B cell (primary cell): ENCODE results near the gene COG1. TPM values are rescaled to one million over a fixed set of nuclear protein-coding genes. Genes with fewer than 3 reads are reported as not detected.

Experiments
- ATAC-seq: fragments of 200-7000 bp; cut with Tn5 transposase; one replicate; pipeline ENCODE4 v1.10.0; 2021; ENCODE audit warnings: low read depth, mild to moderate bottlenecking, moderate number of reproducible peaks, moderate library complexity
- CTCF ChIA-PET: fragments of 350-600 bp; sonication (Branson Sonifier 250); formaldehyde crosslinking; loops from one replicate; lab custom pipeline; 2021; ENCODE audit warnings: antibody characterized with exemption, inconsistent platforms; lab: Charles Lee
- POLR2A ChIA-PET: fragments of 350-600 bp; sonication (Branson Sonifier 250); formaldehyde crosslinking; loops from one replicate; lab custom pipeline; 2021; ENCODE audit warnings: antibody characterized with exemption; lab: Charles Lee
- DNase-seq: peaks from one replicate; pipeline ENCODE4 v3.0.0; 2013
- H2AFZ ChIP-seq: 2 replicates; pipeline ENCODE4 v1.6.1; 2012; ENCODE audit warnings: mild to moderate bottlenecking, low read depth, low read length; ENCODE audit not compliant: insufficient read depth, poor library complexity, severe bottlenecking
- H3K27ac ChIP-seq, 2 donors: 1 replicate in 1 of 2; 2 replicates in 1 of 2; pipeline ENCODE4 v1.5.1; 2012 to 2013; ENCODE audit warnings: low read length in 2 of 2, mild to moderate bottlenecking in 2 of 2, moderate library complexity in 1 of 2
- H3K27me3 ChIP-seq, 4 experiments: fragments of 200-600 bp in 1 of 4; sonication (generic) in 1 of 4; replicated peaks in 1 of 4; 1 replicate in 2 of 4; 2 replicates in 2 of 4; pipeline versions ENCODE4 v1.6.1 to v1.7.0; 2013 to 2016; ENCODE audit warnings: low read length in 3 of 4, mild to moderate bottlenecking in 2 of 4, mixed read lengths in 1 of 4, moderate library complexity in 1 of 4; ENCODE audit not compliant: insufficient read depth in 4 of 4, control insufficient read depth in 3 of 4; ENCODE audit errors: control extremely low read depth in 1 of 4
- H3K36me3 ChIP-seq, 2 experiments: replicated peaks in 1 of 2; 1 replicate in 1 of 2; 2 replicates in 1 of 2; pipeline versions ENCODE4 v1.6.1 to v1.7.1; 2013; ENCODE audit warnings: low read length in 1 of 2; ENCODE audit not compliant: insufficient read depth in 2 of 2, control insufficient read depth in 1 of 2; ENCODE audit errors: control extremely low read depth in 1 of 2, extremely low read depth in 1 of 2
- H3K4me1 ChIP-seq, 2 donors: fragments of 200-600 bp in 1 of 2; sonication (generic) in 1 of 2; 1 replicate in 1 of 2; 2 replicates in 1 of 2; pipeline versions ENCODE4 v1.5.1 to v1.6.1; 2013 to 2017; ENCODE audit warnings: low read length in 2 of 2; ENCODE audit not compliant: control insufficient read depth in 2 of 2, insufficient read depth in 2 of 2
- H3K4me2 ChIP-seq: replicated peaks from 2 replicates; pipeline ENCODE3; 2012; ENCODE audit warnings: mild to moderate bottlenecking, low read depth, low read length; ENCODE audit not compliant: poor library complexity, severe bottlenecking
- H3K4me3 ChIP-seq, 5 experiments: fragments of 200-600 bp in 1 of 5; sonication (generic) in 1 of 5; 1 replicate in 3 of 5; 2 replicates in 2 of 5; pipeline versions ENCODE4 v1.5.1 to v1.7.0; 2011 to 2016; ENCODE audit warnings: low read length in 4 of 5, mild to moderate bottlenecking in 4 of 5, low read depth in 2 of 5, control low read depth in 1 of 5, moderate library complexity in 1 of 5; ENCODE audit not compliant: insufficient read depth in 1 of 5; ENCODE audit errors: control extremely low read depth in 1 of 5, extremely low read depth in 1 of 5
- H3K79me2 ChIP-seq: fragments of 200-600 bp; sonication (generic); one replicate; pipeline ENCODE4 v1.6.0; 2016; ENCODE audit warnings: low read length; ENCODE audit not compliant: control insufficient read depth, insufficient read depth
- H3K9ac ChIP-seq: fragments of 200-600 bp; sonication (generic); 2 replicates; pipeline ENCODE4 v1.6.1; 2017; ENCODE audit warnings: mild to moderate bottlenecking, low read length, moderate library complexity
- H3K9me3 ChIP-seq, 3 donors: one replicate each; pipeline versions ENCODE4 v1.6.1 to v1.7.1; 2013; ENCODE audit warnings: low read length in 2 of 3; ENCODE audit not compliant: control insufficient read depth in 2 of 3, insufficient read depth in 1 of 3; ENCODE audit errors: control extremely low read depth in 1 of 3
- H4K20me1 ChIP-seq: 2 replicates; pipeline ENCODE4 v1.6.0; 2012; ENCODE audit warnings: mild to moderate bottlenecking, low read length; ENCODE audit not compliant: insufficient read depth, control insufficient read depth, poor library complexity, severe bottlenecking
- H3K27ac Mint-ChIP-seq: one replicate; pipeline ENCODE4 v1.8.0; 2021; ENCODE audit warnings: mixed read lengths
- H3K27me3 Mint-ChIP-seq: one replicate; pipeline ENCODE4 v1.8.0; 2021; ENCODE audit warnings: mixed read lengths
- H3K4me1 Mint-ChIP-seq: one replicate; pipeline ENCODE4 v1.8.0; 2021; ENCODE audit warnings: mixed read lengths
- H3K4me3 Mint-ChIP-seq: one replicate; pipeline ENCODE4 v1.8.0; 2021; ENCODE audit warnings: mixed read lengths
- H3K9me3 Mint-ChIP-seq: one replicate; pipeline ENCODE4 v1.8.0; 2022; ENCODE audit warnings: mixed read lengths; ENCODE audit not compliant: insufficient read depth
- CTCF ChIP-seq: fragments of 200-600 bp; IDR thresholded peaks from one replicate; pipeline ENCODE4 v1.8.0; 2022; ENCODE audit warnings: antibody characterized with exemption, mild to moderate bottlenecking
- EZH2 ChIP-seq: IDR thresholded peaks from 2 replicates; pipeline ENCODE4 v1.6.1; 2012; ENCODE audit warnings: borderline replicate concordance, low read depth, mild to moderate bottlenecking, moderate library complexity, low read length; ENCODE audit not compliant: insufficient read depth, poor library complexity, severe bottlenecking
- WGBS: methylation state at CpG from one replicate; pipeline ENCODE4 v1.1.5; 2013; ENCODE audit warnings: missing lambda C conversion rate; ENCODE audit not compliant: insufficient coverage; 5-methylcytosine and 5-hydroxymethylcytosine counted together
- intact Hi-C: fragments of 100-400 bp; cut with micrococcal nuclease; formaldehyde crosslinking; loops from one replicate; pipeline ENCODE4 v1.10.0; 2022
- polyA plus RNA-seq: library from polyadenylated mRNA; depleted of rRNA; stranded (reverse); fragments of >200 nt; gene quantifications from 2 replicates; pipeline ENCODE4 v1.2.3, GENCODE V29; 2012
- total RNA-seq, 2 donors: library from RNA; stranded (reverse); fragments of 120-200 nt in 1 of 2; gene quantifications; 1 replicate in 1 of 2; 2 replicates in 1 of 2; pipeline versions ENCODE4 v1.2.3 to v1.2.4, GENCODE V29; 2013 to 2022

COG1 gene
- total and polyA plus RNA-seq, 2 donors (not counting 1 experiment from before 2014, with no cell fraction given), result 39.1 to 72.8 TPM

GRCh38 chr17:73257516-73257915 is 64.7 kb downstream of the COG1 start:
- Histone ChIP-seq H3K79me2 (no peaks in the 10 kb centered on the region), H2AFZ (no peak overlapping the region), H3K9me3 (no peaks in the 10 kb centered on the region), H3K4me2 (no peak overlapping the region), H4K20me1 (no peaks in the 10 kb centered on the region), H3K36me3 (no peaks in the 10 kb centered on the region), H3K4me1 (no peaks in the 10 kb centered on the region), H3K27me3 (peaks cover 0 to 3% (median 0%) of the 10 kb centered on the region in 4 experiments), H3K4me3 (no peak overlapping the region), H3K9ac (no peak overlapping the region), H3K27ac (no peak overlapping the region)
- 91% methylated on average over 4 of the region's 6 CpGs for WGBS
- ATAC-seq (no peak), DNase-seq (no peak)
- no peak for TF ChIP-seq EZH2
- no peak for TF ChIP-seq CTCF
- peaks cover 1% of the 10 kb centered on the region for H3K4me1 Mint-ChIP-seq
- no peak overlapping the region for H3K27ac Mint-ChIP-seq
- ChIA-PET CTCF (interaction anchor here (0.8 to 17.2 kb wide), 4 partner anchors 9 to 112 kb away, joined by 3 to 296 read pairs (median 3); no protein-coding TSS in a partner anchor), POLR2A (interaction anchor here (0.7 kb wide), 1 partner anchor 114 kb away, joined by 3 read pairs; no protein-coding TSS in a partner anchor)
- H3K9me3 Mint-ChIP-seq, result no peaks in the 10 kb centered on the region
- no peak overlapping the region for H3K4me3 Mint-ChIP-seq
- no peaks in the 10 kb centered on the region for H3K27me3 Mint-ChIP-seq
- intact Hi-C loops, result loop anchor here (5.0 to 10.0 kb wide), 2 partner anchors 693 to 740 kb away; no protein-coding TSS in a partner anchor

Other genes starting within 250 kb of the COG1 start
- gene SLC39A11, start 100.4 kb upstream of the COG1 start, total RNA-seq, result 35.5 and 39.6 TPM in 2 replicates
- 6.3 and 6.9 TPM in 2 replicates for gene SLC39A11, start 100.4 kb upstream of the COG1 start, polyA plus RNA-seq
- not detected in 2 replicates for gene SSTR2, start 28.0 kb upstream of the COG1 start, total RNA-seq
- not detected in 2 replicates for gene SSTR2, start 28.0 kb upstream of the COG1 start, polyA plus RNA-seq
- gene CPSF4L, start 68.8 kb downstream of the COG1 start, total RNA-seq, result not detected in 2 replicates
- gene CPSF4L, start 68.8 kb downstream of the COG1 start, polyA plus RNA-seq, result not detected in 2 replicates
- gene CDC42EP4, start 118.9 kb downstream of the COG1 start, total RNA-seq, result 0.66 and 2.0 TPM in 2 replicates
- 0.79 and 1.5 TPM in 2 replicates for gene CDC42EP4, start 118.9 kb downstream of the COG1 start, polyA plus RNA-seq